H1 (cell line): Measurements from ENCODE around the gene VRK3. TPM values are rescaled to one million over a fixed set of nuclear protein-coding genes. Genes with fewer than 3 reads are reported as not detected.

ENCODE experiments used
- CBX8 ChIP-seq: fragments of 300-800, 300-1000 bp; sonication (generic); IDR thresholded peaks from 2 replicates; pipeline ENCODE4 v1.7.1; 2016; ENCODE audit warnings: low read depth, low read length, borderline replicate concordance
- CEBPB ChIP-seq: IDR thresholded peaks from 2 replicates; pipeline ENCODE4 v1.6.1; 2012; ENCODE audit warnings: low read depth, low read length
- GABPA ChIP-seq: IDR thresholded peaks from 2 replicates; pipeline ENCODE4 v1.6.1; 2011; ENCODE audit warnings: mild to moderate bottlenecking, low read length, moderate library complexity, borderline replicate concordance; ENCODE audit not compliant: insufficient read depth
- RAD21 ChIP-seq, 2 experiments: IDR thresholded peaks in 1 of 2; conservative IDR thresholded peaks in 1 of 2; 2 replicates each; pipeline ENCODE4 v1.6.1; 2011; ENCODE audit warnings: low read depth in 2 of 2, low read length in 2 of 2, improper control_type of control experiment in 1 of 2, inconsistent platforms in 1 of 2, mild to moderate bottlenecking in 1 of 2, moderate library complexity in 1 of 2
- SIN3A ChIP-seq, 2 experiments: IDR thresholded peaks in 1 of 2; conservative IDR thresholded peaks in 1 of 2; 2 replicates each; pipeline ENCODE4 v1.6.1; 2011 to 2012; ENCODE audit warnings: low read length in 2 of 2, improper control_type of control experiment in 1 of 2, low read depth in 1 of 2, mild to moderate bottlenecking in 1 of 2
- polyA plus RNA-seq, 7 experiments: library from polyadenylated mRNA; depleted of rRNA in 3 of 7; stranded (reverse) in 5 of 7; unstranded in 2 of 7; fragments of >200 nt in 5 of 7; fragments of 200-250 nt in 2 of 7; gene quantifications; 1 replicate in 5 of 7; 2 replicates in 1 of 7; 4 replicates in 1 of 7; pipeline versions ENCODE4 v1.2.1 to v1.2.3, GENCODE V29; 2011 to 2013; ENCODE audit warnings: missing spikeins in 2 of 7, mixed read lengths in 2 of 7
- total RNA-seq: library from RNA; stranded (reverse); fragmentation: NEBNext Ultra II Directional; extraction: Animal tissue kit (Norgen Biotek cat#: 25700); gene quantifications from 2 replicates; pipeline ENCODE4 v1.2.1, GENCODE V29; 2021
- TF ChIP-seq, protein P1 (sequence below): fragments of 300-600 bp; sonication (generic); IDR thresholded peaks from 2 replicates; pipeline ENCODE4 v1.7.1; 2012; ENCODE audit warnings: low read length, moderate library complexity, mild to moderate bottlenecking, inconsistent platforms; ENCODE audit not compliant: insufficient replicate concordance
- TF ChIP-seq, protein P2 (sequence below), 3 experiments: IDR thresholded peaks; 1 replicate in 2 of 3; 2 replicates in 1 of 3; pipeline versions ENCODE4 v1.5.1 to v1.6.1; 2011; ENCODE audit warnings: low read length in 3 of 3, mild to moderate bottlenecking in 3 of 3, inconsistent platforms in 2 of 3, low read depth in 1 of 3, moderate library complexity in 1 of 3; ENCODE audit not compliant: insufficient read depth in 1 of 3; ENCODE audit errors: control extremely low read depth in 1 of 3

Gene VRK3
- total and polyA plus RNA-seq, 2 of the 8 experiments (the other 6 are each of a cell fraction or from before 2014, with no cell fraction given): 21.3 to 36.1 TPM

DNA sequence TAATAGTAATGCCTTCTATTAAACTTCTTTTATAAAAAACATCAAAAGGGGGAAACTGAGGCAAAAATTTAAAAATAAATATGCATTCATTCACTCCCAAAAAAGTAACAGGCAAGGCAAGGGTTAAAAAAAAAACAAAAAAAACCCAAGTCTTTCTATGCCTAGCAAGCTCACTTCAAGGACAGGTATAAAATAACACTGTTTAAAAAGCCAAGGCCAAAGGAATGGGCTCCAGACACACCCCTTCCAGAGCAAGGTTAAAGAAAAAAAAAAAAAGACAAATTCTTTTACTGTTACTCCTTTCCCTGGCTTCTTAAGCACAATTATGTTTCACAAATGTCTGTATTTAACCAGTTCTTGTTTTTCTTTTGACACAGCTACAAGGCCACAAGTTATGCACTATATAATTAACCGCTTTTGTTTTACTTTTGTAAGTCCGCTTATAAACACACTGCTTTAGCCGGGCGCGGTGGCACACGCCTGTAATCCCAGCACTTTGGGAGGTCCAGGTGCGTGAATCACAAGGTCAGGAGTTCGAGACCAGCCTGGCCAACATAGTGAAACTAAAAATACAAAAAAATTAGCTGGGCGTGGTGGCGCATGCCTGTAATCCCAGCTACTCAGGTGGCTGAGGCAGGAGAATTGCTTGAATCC, 67.8 kb downstream of the VRK3 start (continued):
- TF ChIP-seq, protein P1, sequence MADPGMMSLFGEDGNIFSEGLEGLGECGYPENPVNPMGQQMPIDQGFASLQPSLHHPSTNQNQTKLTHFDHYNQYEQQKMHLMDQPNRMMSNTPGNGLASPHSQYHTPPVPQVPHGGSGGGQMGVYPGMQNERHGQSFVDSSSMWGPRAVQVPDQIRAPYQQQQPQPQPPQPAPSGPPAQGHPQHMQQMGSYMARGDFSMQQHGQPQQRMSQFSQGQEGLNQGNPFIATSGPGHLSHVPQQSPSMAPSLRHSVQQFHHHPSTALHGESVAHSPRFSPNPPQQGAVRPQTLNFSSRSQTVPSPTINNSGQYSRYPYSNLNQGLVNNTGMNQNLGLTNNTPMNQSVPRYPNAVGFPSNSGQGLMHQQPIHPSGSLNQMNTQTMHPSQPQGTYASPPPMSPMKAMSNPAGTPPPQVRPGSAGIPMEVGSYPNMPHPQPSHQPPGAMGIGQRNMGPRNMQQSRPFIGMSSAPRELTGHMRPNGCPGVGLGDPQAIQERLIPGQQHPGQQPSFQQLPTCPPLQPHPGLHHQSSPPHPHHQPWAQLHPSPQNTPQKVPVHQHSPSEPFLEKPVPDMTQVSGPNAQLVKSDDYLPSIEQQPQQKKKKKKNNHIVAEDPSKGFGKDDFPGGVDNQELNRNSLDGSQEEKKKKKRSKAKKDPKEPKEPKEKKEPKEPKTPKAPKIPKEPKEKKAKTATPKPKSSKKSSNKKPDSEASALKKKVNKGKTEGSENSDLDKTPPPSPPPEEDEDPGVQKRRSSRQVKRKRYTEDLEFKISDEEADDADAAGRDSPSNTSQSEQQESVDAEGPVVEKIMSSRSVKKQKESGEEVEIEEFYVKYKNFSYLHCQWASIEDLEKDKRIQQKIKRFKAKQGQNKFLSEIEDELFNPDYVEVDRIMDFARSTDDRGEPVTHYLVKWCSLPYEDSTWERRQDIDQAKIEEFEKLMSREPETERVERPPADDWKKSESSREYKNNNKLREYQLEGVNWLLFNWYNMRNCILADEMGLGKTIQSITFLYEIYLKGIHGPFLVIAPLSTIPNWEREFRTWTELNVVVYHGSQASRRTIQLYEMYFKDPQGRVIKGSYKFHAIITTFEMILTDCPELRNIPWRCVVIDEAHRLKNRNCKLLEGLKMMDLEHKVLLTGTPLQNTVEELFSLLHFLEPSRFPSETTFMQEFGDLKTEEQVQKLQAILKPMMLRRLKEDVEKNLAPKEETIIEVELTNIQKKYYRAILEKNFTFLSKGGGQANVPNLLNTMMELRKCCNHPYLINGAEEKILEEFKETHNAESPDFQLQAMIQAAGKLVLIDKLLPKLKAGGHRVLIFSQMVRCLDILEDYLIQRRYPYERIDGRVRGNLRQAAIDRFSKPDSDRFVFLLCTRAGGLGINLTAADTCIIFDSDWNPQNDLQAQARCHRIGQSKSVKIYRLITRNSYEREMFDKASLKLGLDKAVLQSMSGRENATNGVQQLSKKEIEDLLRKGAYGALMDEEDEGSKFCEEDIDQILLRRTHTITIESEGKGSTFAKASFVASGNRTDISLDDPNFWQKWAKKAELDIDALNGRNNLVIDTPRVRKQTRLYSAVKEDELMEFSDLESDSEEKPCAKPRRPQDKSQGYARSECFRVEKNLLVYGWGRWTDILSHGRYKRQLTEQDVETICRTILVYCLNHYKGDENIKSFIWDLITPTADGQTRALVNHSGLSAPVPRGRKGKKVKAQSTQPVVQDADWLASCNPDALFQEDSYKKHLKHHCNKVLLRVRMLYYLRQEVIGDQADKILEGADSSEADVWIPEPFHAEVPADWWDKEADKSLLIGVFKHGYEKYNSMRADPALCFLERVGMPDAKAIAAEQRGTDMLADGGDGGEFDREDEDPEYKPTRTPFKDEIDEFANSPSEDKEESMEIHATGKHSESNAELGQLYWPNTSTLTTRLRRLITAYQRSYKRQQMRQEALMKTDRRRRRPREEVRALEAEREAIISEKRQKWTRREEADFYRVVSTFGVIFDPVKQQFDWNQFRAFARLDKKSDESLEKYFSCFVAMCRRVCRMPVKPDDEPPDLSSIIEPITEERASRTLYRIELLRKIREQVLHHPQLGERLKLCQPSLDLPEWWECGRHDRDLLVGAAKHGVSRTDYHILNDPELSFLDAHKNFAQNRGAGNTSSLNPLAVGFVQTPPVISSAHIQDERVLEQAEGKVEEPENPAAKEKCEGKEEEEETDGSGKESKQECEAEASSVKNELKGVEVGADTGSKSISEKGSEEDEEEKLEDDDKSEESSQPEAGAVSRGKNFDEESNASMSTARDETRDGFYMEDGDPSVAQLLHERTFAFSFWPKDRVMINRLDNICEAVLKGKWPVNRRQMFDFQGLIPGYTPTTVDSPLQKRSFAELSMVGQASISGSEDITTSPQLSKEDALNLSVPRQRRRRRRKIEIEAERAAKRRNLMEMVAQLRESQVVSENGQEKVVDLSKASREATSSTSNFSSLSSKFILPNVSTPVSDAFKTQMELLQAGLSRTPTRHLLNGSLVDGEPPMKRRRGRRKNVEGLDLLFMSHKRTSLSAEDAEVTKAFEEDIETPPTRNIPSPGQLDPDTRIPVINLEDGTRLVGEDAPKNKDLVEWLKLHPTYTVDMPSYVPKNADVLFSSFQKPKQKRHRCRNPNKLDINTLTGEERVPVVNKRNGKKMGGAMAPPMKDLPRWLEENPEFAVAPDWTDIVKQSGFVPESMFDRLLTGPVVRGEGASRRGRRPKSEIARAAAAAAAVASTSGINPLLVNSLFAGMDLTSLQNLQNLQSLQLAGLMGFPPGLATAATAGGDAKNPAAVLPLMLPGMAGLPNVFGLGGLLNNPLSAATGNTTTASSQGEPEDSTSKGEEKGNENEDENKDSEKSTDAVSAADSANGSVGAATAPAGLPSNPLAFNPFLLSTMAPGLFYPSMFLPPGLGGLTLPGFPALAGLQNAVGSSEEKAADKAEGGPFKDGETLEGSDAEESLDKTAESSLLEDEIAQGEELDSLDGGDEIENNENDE: no peak
- no peak for TF ChIP-seq CEBPB
- TF ChIP-seq, protein P2, sequence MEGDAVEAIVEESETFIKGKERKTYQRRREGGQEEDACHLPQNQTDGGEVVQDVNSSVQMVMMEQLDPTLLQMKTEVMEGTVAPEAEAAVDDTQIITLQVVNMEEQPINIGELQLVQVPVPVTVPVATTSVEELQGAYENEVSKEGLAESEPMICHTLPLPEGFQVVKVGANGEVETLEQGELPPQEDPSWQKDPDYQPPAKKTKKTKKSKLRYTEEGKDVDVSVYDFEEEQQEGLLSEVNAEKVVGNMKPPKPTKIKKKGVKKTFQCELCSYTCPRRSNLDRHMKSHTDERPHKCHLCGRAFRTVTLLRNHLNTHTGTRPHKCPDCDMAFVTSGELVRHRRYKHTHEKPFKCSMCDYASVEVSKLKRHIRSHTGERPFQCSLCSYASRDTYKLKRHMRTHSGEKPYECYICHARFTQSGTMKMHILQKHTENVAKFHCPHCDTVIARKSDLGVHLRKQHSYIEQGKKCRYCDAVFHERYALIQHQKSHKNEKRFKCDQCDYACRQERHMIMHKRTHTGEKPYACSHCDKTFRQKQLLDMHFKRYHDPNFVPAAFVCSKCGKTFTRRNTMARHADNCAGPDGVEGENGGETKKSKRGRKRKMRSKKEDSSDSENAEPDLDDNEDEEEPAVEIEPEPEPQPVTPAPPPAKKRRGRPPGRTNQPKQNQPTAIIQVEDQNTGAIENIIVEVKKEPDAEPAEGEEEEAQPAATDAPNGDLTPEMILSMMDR (IDR thresholded peaks at IDR 0.05; ENCODE audit: control extremely low read depth in 1 of 3, insufficient read depth in 1 of 3, low read depth in 1 of 3, low read length in 3 of 3): no peak
- TF ChIP-seq GABPA: no peak
- TF ChIP-seq SIN3A (conservative IDR thresholded peaks at IDR 0.05 in 1 of 2, IDR thresholded peaks at IDR 0.05 in 1 of 2; ENCODE audit: low read depth in 1 of 2, low read length in 2 of 2): no peak
- no peak for TF ChIP-seq RAD21 (IDR thresholded peaks at IDR 0.05 in 1 of 2, conservative IDR thresholded peaks at IDR 0.05 in 1 of 2; ENCODE audit: low read depth in 2 of 2, low read length in 2 of 2)
- no peak for TF ChIP-seq CBX8
